Left ventricle myocardium superior (tissue), 1 donor: Measurements from ENCODE around the gene CALML3. TPM values are rescaled to one million over a fixed set of nuclear protein-coding genes. Genes with fewer than 3 reads are reported as not detected.
A peak's percentile ranks its signal among the peaks of the same experiment; 100 is the strongest.

Source experiments
- ATAC-seq: fragments of 200-7000 bp; cut with Tn5 transposase; one replicate; pipeline ENCODE4 v1.9.1; 2020; ENCODE audit warnings: mild to moderate bottlenecking, moderate library complexity
- DNase-seq: peaks from one replicate; pipeline ENCODE4 v3.0.0-alpha.2; 2020
- intact Hi-C: fragments of 100-400 bp; cut with micrococcal nuclease; formaldehyde crosslinking; loops from one replicate; pipeline ENCODE4 v1.11.0; 2022
- total RNA-seq: library from RNA; stranded (reverse); fragmentation: NEBNext Ultra II Directional; extraction: Animal tissue kit (Norgen Biotek cat#: 25700); gene quantifications from one replicate; pipeline ENCODE4 v1.2.1, GENCODE V29; 2021
- donor health status: DM: no; HTN: yes; CAD: no; lungs with severe emphysema.

The CALML3 gene
- total RNA-seq, 1 donor from 2014 or later, result not detected

GRCh38 chr10:5519054-5519453, 5.7 kb upstream of the CALML3 start:
- ATAC-seq (no peak), DNase-seq (no peak)
- intact Hi-C loops, result no loop called here

- intact Hi-C loops, result no loop called here
- no peak for ATAC-seq
- no peak for DNase-seq
Measured at GRCh38 chr10:5522913-5523560, 1.7 kb upstream of the CALML3 start.

- no peak for ATAC-seq
- DNase-seq, result no peak
- intact Hi-C loops, result no loop called here
Measured at GRCh38 chr10:5523796-5524574, 776 bp upstream of the CALML3 start.

- DNase-seq (no peak), ATAC-seq (no peak)
- intact Hi-C loops, result no loop called here
Measured at GRCh38 chr10:5525561-5526341, 990 bp downstream of the CALML3 start.

DNA sequence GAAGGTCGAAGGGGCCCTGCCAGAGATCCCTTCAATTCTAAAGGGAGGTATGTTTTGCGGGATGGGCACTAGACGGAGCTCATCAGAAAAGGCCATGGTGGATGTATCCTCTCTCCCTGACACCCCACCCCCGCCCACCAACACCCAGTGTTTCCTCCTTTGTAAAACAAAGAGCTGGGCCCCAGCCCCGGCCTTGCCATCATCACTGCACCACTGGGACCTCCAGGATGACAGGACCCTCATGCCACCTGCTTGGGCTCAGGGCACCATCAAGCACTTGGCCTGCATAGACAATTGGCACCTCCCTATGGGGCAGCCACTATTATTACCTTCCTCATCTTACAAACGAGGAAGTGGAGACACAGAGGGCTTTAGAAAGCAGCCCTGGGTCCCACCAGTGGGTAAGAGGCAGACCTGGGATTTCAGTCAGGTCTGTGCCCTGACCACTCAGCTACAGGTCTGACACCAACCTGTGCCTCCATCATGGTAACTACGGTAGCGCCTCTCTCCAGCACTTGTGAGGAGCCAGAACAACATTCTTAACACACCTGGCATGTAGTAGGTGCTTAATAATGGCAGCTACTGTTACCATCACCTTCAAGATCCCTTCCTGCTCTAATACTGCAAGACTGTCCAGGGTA, 2.0 kb downstream of the CALML3 start:
- no peak for DNase-seq
- intact Hi-C loops, result no loop called here
- no peak for ATAC-seq

- ATAC-seq, result no peak
- intact Hi-C loops, result no loop called here
- no peak for DNase-seq
Measured at GRCh38 chr10:5527332-5528200, 2.8 kb downstream of the CALML3 start.

DNA sequence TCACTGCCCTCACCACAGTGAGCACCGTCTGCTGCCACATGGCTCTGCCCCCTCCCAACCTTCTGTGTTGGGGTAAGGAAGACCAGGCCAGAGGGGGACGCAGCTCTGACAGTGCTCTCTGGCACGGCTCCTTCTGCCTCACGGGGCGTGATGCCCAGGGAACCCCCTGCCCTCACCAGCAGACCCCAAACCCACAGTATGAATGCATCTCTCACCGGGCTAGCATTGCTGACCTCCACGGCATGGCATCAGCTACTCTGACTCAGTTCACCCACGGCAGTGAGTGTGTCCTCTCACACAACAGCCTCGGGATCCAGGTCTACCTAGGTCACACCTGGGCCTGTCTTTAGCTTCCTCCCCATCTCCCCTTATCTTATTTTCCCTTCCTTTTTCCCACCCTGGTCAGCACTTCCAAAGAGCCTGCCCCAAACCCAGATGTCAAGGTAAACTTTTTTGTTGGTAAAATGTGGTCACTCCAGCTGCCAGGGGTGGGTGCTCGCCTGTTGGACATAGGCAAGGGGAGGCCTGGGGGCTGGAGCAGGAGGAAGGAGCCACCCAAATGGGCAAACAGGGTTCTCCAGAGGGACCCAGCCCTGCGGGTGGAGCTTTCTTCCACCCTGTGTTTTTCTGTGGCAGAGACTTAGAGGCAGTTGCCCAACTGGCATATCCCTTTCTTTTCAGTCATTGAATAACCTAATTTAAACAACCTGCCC, 4.4 kb downstream of the CALML3 start:
- no peak for DNase-seq
- no peak for ATAC-seq
- intact Hi-C loops, result no loop called here

DNA sequence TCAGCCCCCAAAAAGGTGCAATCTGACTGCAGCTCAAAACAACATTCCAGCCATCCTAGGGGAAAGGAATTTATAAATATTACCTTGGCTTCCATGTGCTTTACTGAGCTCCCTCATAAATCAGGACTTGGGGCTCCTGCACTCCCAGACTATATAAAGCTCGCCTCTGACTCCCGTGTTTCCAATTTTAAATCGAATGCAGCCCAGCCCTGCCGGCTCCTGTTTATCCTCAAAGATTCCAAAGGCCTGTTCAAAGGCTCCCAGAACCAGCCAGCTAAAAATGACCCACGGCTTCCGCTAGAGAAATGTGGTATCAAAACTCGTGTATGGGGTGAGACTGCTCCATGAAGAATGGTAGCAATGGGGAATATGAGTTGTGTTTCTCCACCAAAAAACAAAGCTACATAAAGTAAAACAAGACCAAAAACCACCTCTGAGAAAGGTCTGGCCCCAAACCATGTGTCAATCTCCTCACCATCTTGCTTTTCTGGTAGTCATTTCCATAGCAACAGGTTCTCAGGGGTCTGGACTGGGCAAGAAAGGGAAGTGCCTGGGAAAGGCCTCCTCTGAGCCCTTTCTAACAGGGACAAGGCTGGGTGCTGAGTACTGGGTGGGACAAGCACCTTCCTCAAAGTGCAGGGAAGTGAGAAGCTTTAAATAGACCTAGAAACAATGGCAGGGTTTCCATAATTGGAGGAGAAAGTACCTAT, 5.1 kb downstream of the CALML3 start:
- DNase-seq (no peak), ATAC-seq (peak; percentile 23)
- intact Hi-C loops, result no loop called here

- ATAC-seq, result no peak
- intact Hi-C loops, result no loop called here
- DNase-seq, result no peak
Measured at GRCh38 chr10:5530412-5530806, 5.6 kb downstream of the CALML3 start.

DNA sequence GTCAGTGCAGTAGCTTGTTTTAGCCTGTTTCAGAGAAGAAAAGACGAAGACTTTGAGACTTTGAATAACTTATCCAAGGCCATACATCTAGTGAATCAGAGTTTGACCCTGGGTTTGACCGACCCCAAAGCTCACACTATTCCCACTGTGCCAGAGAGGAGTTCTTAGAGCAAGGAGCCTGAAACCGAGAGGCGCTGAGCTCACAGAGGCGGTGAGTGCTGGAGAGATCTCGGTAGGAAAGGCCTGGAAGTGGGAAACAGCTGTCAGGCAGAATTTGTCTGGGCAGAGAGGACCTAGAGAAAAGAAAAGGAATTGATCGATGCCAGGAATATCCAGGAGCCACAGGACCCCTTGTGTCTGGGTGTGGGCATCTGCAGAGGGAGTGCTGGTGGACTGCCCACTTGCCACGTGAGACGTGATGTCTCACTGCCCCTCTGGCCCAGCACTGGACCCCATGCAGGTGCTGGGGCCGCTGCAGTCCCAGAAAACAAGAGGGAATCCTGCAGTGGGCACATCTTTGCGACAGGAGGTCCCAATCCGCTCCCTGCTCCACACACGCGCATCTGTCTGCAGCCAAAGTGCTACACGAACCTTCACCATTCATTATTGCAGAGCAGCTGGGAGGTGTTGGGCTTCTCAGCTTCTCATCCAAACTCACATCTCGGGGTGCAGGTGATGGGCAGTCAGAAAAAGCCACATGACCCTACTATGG, 6.2 kb downstream of the CALML3 start:
- intact Hi-C loops, result no loop called here
- DNase-seq, result no peak
- no peak for ATAC-seq

GRCh38 chr10:5531558-5532306, 7.0 kb downstream of the CALML3 start:
- DNase-seq, result no peak
- intact Hi-C loops, result no loop called here
- ATAC-seq, result peak; percentile 21

- no peak for DNase-seq
- no peak for ATAC-seq
- intact Hi-C loops, result no loop called here
Measured at GRCh38 chr10:5532307-5532605, 7.5 kb downstream of the CALML3 start.

- ATAC-seq, result no peak
- intact Hi-C loops, result no loop called here
- no peak for DNase-seq
Measured at GRCh38 chr10:5532618-5533097, 7.9 kb downstream of the CALML3 start.

DNA sequence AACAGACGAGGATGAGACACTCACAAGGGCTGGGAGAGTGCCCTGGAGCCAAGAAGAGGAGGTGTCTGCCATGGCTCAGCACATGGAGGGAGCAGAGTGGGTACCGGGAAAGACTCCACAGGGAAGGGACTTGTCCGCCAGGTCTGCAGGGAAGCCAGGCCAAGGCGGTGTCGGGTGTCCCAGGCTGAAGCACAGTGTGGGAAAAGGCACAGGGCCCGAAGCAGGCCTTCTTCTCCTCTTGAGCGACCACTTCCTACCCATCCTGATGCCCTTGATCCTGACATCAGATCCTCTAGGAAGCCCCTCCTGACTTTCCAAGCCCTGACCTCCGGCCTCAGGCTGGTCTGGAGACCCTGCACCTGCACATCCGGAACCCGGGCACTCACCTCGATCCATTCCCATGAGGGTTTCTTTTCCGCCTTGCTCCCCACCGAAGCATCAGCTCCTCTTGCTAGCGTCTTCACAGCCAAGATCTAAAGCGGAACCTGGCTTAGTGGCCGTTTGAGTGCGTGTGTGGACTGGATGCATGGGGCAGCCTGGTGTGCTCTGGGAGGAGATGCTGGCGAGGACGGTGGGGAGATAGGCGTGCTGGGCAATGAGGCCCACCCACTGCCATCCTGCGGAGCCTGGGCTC, 8.5 kb downstream of the CALML3 start:
- DNase-seq (no peak), ATAC-seq (no peak)
- intact Hi-C loops, result no loop called here

- DNase-seq (no peak), ATAC-seq (peak; percentile 39)
- intact Hi-C loops, result no loop called here
Measured at GRCh38 chr10:5534051-5534821, 9.5 kb downstream of the CALML3 start.
